ENCODE data around the gene MPP4. TPM values are rescaled to one million over a fixed set of nuclear protein-coding genes. Genes with fewer than 3 reads are reported as not detected.
A peak's percentile ranks its signal among the peaks of the same experiment; 100 is the strongest.

The MPP4 gene
- total and polyA plus RNA-seq, 4 donors = 0.08 to 0.22 (median 0.15) TPM; not detected in 1

GRCh38 chr2:201656740-201657139 lies 41.7 kb downstream of the MPP4 start:
- Histone ChIP-seq H3K9me3 (ENCODE audit: control insufficient read depth in 4 of 4, insufficient read depth in 3 of 4, low read length in 3 of 4) (no peaks in the 10 kb centered on the region), H3K27me3 (ENCODE audit: control insufficient read depth in 3 of 3, insufficient read depth in 3 of 3, low read length in 2 of 3) (no peaks in the 10 kb centered on the region), H3K36me3 (ENCODE audit: control insufficient read depth in 4 of 4, insufficient read depth in 4 of 4, low read length in 4 of 4) (no peaks in the 10 kb centered on the region), H3K27ac (ENCODE audit: low read depth in 1 of 2, low read length in 1 of 2) (no peak overlapping the region), H3K9ac (ENCODE audit: insufficient read depth in 1 of 2, low read length in 2 of 2) (no peak overlapping the region), H3K4me3 (no peak overlapping the region), H3K4me1 (ENCODE audit: control insufficient read depth in 5 of 5, insufficient read depth in 5 of 5, low read length in 5 of 5) (no peaks in the 10 kb centered on the region)
- ATAC-seq (ENCODE audit: insufficient read depth, low FRiP score) (no peak), DNase-seq (no peak)
- TF ChIP-seq CTCF (IDR thresholded peaks at IDR 0.05; ENCODE audit: control extremely low read depth, extremely low read depth) = no peak
- WGBS, 2 donors = 78 to 82% methylated on average over 5 of the region's 5 CpGs

- H3K4me1 ChIP-seq (ENCODE audit: control insufficient read depth in 5 of 5, insufficient read depth in 5 of 5, low read length in 5 of 5) = no peaks in the 10 kb centered on the region
- no peak for ATAC-seq (ENCODE audit: insufficient read depth, low FRiP score)
- TF ChIP-seq CTCF (IDR thresholded peaks at IDR 0.05; ENCODE audit: control extremely low read depth, extremely low read depth) = no peak
- H3K9ac ChIP-seq (ENCODE audit: insufficient read depth in 1 of 2, low read length in 2 of 2) = no peak overlapping the region
- H3K27ac ChIP-seq (ENCODE audit: low read depth in 1 of 2, low read length in 1 of 2) = no peak overlapping the region
- H3K36me3 ChIP-seq (ENCODE audit: control insufficient read depth in 4 of 4, insufficient read depth in 4 of 4, low read length in 4 of 4) = no peaks in the 10 kb centered on the region
- H3K4me3 ChIP-seq = no peak overlapping the region
- H3K27me3 ChIP-seq (ENCODE audit: control insufficient read depth in 3 of 3, insufficient read depth in 3 of 3, low read length in 2 of 3) = no peaks in the 10 kb centered on the region
- no peaks in the 10 kb centered on the region for H3K9me3 ChIP-seq (ENCODE audit: control insufficient read depth in 4 of 4, insufficient read depth in 3 of 4, low read length in 3 of 4)
- no peak for DNase-seq
- 91 to 92% methylated on average over 11 of the region's 11 CpGs for WGBS, 2 donors
Observed at GRCh38 chr2:201656102-201656501, 42.3 kb downstream of the MPP4 start.

- no peak overlapping the region for H3K4me3 ChIP-seq
- H3K27ac ChIP-seq (ENCODE audit: low read depth in 1 of 2, low read length in 1 of 2) = no peak overlapping the region
- DNase-seq (peak in 2 of 3 donors; percentile 13 to 17), ATAC-seq (ENCODE audit: insufficient read depth, low FRiP score) (no peak)
- H3K9me3 ChIP-seq (ENCODE audit: control insufficient read depth in 4 of 4, insufficient read depth in 3 of 4, low read length in 3 of 4) = no peaks in the 10 kb centered on the region
- 75 to 80% methylated on average over 5 of the region's 5 CpGs for WGBS, 2 donors
- no peaks in the 10 kb centered on the region for H3K4me1 ChIP-seq (ENCODE audit: control insufficient read depth in 5 of 5, insufficient read depth in 5 of 5, low read length in 5 of 5)
- H3K27me3 ChIP-seq (ENCODE audit: control insufficient read depth in 3 of 3, insufficient read depth in 3 of 3, low read length in 2 of 3) = no peaks in the 10 kb centered on the region
- no peak overlapping the region for H3K9ac ChIP-seq (ENCODE audit: insufficient read depth in 1 of 2, low read length in 2 of 2)
- H3K36me3 ChIP-seq (ENCODE audit: control insufficient read depth in 4 of 4, insufficient read depth in 4 of 4, low read length in 4 of 4) = no peaks in the 10 kb centered on the region
- TF ChIP-seq CTCF (IDR thresholded peaks at IDR 0.05; ENCODE audit: control extremely low read depth, extremely low read depth) = no peak
Observed at GRCh38 chr2:201654616-201655384, 43.6 kb downstream of the MPP4 start.

Measured in lung (tissue), 12 donors.